HG03039 (cell line): Measurements from ENCODE around the gene MEI1.

Experiments
- ATAC-seq: cut with Tn5 transposase; IDR thresholded peaks from one replicate; pipeline ENCODE4 v1.9.1; 2021; ENCODE audit warnings: mild to moderate bottlenecking, moderate library complexity; ENCODE audit not compliant: unreplicated experiment

Gene MEI1

DNA sequence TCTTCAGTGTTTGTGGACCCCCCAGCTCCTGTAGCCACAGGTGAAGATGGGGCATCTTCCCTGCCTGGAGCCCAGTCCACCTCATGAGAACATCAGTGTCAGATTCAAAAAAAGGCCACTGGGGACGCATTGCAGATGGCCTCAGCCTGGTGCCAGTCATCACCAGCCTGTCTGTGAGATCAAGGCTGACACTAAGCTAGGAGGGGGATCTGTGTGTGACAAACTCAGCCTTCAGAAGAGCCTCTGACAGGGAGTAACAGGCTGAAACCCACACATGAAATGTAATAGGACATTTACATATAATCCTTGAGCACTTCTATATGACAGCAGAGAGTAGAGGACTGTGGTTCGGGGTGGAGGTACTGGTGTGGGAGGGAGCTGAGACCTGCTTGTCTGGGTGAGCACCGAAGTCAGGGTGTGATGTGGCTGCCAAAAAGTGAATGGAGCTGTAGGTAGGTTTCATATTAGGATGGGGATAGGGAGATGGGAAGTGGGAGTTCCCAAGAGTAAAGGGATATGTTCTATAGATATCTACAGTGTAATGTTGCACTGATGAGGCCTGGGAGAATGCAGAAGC is 80.7 kb downstream of the MEI1 start:
- ATAC-seq = no peak

DNA sequence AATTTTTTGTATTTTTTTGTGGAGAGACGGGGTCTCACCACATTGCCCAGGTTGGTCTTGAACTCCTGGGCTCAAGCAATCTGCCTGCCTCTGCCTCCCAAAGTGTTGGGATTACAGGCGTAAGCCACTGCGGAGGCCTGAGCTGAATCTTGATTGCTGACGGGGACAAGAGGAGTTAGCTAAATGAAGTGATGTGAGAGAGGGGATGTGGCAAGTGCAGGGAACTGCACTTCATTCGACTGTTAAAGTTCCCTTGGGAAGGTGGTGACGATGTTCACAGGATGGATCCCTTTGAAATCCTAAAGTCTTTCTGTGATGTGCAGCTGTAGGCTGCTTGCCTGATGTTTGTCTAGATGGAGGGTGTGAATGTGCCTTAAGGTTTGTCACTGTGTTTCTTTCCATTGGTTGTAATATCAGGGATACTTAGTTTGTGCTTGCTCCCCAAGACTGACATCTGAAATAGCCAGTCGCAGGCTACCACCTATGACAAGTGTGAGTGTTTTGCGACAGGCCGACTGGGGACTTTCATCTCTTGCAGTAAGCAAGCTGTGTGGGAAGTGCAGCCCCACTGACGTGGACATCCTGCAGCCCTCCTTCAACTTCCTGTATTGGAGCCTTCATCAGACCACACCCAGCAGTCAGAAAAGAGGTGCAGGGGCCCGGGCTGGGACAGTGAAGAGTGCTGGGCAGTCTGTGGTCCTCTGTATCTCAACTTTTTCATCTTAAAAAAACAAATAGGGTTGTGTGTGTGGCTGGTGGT is 81.6 kb downstream of the MEI1 start:
- ATAC-seq = peak; percentile 70

DNA sequence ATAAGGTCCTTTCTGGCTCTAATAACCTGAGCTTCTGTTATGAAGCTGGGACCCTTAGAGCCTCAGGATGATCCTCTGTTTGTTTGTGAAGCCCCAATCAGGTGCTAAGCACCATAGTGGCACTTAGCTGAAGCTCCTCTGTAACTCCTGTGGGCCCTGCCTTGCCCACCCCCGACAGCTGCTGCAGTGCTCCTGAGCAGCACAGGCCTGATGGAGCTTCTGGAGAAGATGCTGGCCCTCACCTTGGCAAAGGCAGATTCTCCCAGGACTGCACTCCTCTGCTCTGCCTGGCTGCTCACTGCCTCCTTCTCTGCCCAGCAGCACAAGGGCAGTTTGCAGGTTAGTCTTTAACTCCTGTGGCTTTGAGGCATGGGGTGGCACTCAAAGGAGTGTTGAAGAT is 82.2 kb downstream of the MEI1 start:
- no peak for ATAC-seq

DNA sequence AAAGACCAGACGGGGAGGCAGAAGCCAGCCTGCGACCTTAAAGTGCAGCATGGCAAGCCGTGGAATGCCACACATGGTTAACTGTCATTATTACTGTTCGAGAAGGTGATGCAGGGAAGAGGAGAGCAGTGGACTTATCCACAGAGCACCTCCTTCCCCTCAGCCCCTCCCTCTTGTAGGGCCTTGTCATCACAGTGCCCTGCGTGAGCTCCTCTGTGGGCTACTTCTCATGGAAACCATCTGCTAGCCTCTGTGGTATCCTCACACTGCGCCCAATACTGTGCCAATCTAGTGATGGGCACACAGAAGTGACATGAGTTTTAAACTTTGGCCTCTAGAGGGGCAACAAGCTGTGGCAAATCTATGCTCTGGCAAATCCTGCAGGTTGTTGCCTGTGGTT is 83.0 kb downstream of the MEI1 start:
- no peak for ATAC-seq

DNA sequence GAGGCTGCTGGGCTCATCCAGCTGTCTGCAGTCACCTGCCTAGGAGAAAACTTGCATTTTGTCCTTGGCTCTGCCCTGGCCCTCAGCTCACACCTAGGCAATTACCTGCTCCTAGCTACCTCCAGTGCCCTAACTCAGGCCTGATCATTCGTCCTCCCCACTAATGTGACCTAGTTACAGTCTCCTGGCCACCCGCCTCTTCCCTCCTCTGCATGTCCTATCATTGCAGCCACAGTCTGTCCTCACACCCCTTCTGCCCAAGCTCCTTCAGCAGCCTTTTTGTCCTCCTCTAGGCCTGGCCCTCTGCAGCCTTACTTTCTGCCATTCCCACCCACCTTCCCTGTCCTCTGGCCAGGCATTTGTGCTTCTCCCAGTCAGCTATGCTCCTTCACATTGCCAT is 83.4 kb downstream of the MEI1 start:
- no peak for ATAC-seq

DNA sequence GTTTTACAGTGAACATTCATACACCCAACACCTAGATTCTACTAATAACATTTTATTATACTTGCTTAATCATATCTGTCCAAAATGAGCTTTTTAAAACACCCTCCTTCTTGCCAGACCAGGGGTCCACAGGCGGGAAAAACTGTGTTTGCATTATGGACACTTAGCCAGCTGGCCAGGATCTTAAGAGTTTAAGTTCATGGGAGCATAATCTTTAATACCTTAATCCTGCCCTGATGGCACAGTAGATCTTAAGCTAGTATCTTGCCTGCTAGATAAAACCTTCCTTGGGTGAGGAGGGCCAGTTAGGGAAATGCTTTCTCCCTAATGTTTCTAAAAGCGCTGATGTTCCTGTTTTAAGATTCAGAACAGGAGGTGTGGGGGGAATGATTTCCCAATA is 88.0 kb downstream of the MEI1 start:
- ATAC-seq = no peak

DNA sequence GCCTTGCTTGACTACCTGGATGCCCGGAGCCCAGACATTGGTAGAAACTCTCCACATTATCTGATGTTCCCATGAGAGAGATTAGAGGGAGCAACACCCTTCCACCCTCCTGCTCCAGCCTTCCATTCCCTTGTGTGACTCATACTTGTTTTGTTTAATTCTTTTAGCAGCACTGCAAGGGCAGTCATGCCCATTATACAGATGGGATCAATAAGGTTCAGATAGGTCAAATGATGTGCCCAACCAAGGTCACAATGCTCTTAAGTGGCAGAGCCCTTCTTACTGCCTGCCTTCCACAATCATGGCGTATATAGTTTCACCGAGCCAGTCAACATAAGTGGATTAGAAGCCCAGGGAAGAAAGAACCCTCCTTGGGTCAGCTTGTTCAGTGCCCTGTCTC is 94.6 kb downstream of the MEI1 start:
- no peak for ATAC-seq

DNA sequence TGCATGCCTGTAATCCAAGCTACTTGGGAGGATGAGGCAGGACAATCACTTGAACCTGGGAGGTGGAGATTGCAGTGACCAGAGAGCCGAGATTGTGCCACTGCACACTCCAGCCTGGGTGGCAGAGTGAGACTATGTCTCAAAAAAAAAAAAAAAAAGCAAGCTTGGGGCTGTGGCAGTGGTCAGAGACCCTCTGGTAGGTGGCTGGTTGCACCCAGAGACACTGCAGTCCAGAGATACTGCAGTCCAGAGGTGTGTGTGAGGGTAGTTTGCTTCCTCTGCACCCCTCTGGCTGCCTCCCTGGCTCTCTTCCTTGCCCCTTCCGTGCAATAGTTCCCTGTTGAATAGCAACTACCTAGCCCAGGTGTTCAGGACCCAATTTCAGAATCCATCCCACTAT is 99.4 kb downstream of the MEI1 start:
- no peak for ATAC-seq

DNA sequence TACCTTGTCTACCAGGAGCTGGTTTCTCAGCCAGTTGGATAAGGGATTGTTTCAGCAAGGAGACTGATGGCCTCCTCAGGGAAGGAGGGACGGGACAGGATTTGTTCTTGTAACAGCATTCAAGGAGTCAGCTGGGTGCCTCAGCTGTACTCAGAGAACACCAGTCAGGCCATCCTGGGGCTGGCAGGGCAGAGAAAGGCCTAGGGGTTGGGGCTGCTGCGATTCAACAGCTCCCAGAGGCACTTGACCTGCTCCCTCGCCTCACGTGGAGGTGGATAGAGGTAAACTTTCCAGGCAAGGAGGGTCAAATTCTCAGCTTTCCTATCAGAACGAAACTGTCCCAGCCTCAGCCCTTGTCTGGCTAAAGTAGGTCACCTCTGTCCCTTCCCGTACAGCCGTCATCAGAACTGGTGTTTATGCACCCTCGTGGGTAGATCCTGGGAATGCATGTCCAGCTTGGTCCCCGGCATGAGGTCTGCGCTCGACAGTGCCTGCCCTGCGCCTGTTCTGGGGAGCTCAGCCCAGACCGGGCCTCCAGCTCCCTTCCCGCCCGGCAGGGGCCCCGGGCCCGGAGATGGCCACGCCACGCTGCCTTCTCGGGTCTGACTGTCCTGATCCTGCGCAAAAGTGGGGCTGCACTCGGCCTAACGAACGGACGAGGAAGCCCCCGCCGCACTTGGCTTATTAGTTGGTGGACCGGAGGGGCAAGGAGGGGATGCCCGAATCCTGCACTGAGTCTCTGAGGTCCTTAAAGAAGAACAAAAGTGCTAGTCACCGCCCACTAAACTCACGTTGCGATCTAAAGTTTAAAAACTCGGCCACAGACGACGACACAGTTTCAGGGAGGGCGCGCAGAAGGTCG is 100.4 kb downstream of the MEI1 start:
- peak; percentile 5 for ATAC-seq

DNA sequence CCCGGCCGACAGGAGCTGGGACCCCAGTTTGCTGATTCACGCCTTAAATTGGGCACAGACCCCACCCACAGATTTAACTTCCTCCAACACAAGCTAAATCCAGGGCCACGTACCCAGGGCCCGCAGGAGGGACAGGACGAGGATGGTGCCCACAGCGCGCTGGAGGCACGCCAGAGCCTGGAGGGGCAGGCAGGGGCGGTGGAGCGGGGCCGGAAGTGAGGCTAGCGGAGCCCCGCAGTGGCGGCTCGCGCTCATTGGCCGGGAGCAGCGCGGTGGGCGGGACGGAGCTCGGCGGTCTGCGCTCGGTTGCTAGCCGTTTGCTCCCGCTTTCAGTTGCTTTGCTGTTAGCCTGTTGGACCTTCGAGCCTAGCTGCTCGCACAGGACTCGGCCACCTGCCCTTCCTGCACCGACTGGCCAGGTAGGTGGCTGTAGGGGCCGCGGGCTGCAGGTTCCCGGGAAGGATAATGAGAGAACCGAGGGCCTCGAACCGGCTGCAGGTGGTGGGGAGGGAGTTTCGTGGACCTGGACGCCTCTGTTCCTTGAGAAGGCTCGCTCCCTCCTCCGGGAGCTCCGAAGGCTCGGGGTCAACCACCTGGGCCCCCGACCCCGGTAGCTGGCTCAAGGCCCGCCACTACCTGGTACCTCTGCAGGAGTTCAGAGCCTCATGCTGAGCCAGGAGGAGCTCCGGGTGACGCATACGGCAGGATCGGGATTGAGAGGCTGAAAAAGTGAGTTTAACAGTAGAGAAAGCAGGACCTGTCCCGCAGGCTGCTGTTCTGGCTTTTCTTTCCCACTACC is 101.2 kb downstream of the MEI1 start, which contains the start of gene CCDC134:
TSS of gene CCDC134 (plus strand) at position 332 of the 799 bp plus-strand sequence. CDS start 8,212 bp downstream, outside the sequence.
- peak; percentile 84 for ATAC-seq

DNA sequence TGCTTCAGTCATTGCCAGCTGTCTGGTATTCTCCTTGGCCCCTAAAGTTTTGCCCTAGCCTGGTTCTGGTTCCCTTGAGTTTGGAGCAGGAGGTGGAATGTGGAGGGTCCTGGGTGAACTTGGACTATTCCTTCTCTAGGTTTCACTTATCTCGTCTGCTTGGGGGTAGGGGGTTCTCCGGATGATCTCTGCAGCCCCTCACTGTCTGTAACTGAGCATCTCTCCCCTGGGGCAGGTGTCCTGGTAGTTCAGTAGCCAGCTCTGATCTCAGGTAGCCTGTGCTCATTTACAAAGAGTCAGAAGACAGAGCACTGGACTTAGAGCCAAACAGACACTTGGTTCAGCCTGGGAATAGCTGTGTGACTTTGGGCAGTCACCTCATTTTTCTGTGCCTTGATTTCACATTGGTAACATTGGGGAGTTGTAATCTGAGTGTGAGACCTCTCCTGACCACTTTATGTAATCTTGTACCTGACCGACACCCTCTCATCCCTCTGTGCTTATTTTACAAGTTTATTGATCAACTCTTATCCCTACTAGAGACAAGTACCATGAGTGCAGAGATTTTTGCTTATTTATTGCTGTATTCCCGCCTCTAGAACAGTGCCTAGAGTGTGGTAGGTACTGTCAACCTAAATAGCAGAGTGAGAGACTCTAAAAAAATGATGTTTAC is 102.0 kb downstream of the MEI1 start:
- ATAC-seq = no peak

DNA sequence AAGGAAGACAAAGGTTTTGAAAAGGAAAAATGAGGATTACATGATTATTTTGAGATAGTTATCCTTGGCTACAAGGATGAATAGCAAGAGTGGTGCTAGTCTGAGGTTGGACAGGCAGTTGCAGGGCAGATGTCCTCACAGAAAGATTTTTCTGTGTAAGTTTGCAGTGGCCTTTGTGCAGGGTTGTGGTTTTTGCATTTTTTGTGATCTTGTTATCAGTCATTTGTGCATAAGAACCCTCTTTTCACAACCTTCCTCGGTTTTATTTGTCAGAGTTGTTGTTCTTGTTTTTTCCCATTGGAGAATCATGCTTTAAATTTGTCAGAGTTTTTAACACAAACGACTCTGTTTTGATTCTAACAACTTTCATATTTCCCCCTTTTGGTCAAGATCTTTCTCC is 102.6 kb downstream of the MEI1 start:
- ATAC-seq = no peak

DNA sequence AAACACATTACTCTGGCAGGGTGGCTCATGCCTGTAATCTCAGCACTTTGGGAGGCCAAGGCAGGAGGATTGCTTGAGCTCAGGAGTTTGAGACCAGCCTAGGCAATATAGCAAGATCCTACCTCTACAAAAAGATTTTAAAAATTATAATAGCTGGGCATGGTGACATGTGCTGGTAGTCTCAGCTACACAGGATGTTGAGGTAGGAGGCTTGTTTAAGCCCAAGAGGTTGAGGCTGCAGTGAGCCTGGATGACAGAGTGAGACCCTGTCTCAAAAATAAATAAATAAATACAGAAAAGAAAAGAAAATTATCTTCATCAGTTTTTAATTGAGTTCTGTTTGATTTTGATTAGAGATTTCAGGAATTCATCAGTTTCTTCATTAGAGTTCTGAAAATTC is 106.3 kb downstream of the MEI1 start:
- no peak for ATAC-seq

DNA sequence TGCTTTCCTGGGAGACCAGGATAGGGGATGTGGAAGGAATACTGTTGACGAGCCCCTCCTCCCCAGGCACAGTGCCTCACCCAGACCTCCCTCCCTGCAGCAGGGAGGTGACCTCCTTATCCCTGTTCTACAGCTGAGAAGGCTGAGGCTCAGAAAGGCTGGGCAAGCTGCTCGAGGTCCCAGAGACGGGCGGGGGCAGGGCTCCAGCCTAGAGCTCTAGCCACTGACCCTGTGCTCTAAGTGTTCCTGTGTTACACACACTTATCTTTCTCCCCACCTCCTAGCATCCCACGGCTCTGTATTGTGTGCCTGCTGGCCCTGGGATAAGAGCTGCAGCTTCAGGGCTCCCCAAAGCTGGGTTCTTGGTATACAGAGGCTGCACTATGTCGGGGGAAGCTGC is 109.1 kb downstream of the MEI1 start:
- no peak for ATAC-seq

DNA sequence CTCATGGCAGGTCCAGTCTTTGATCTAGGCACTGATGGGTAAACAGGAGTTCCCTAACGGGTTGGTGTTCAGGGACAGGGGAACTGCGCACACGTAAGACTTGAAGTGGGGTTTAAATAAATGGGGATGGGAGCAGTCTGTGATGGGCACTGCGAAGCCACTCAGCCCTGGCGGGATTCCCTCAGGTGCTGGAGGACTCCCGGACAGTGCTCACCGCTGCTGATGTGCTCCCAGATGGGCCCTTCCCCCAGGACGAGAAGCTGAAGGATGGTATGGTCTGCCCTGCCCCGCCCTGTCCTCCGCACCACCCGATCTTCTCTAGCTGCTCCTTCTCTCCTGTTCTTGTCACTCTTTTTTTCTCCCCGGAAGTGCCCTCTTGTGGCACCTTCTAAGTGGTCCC is 110.7 kb downstream of the MEI1 start:
- ATAC-seq = no peak

DNA sequence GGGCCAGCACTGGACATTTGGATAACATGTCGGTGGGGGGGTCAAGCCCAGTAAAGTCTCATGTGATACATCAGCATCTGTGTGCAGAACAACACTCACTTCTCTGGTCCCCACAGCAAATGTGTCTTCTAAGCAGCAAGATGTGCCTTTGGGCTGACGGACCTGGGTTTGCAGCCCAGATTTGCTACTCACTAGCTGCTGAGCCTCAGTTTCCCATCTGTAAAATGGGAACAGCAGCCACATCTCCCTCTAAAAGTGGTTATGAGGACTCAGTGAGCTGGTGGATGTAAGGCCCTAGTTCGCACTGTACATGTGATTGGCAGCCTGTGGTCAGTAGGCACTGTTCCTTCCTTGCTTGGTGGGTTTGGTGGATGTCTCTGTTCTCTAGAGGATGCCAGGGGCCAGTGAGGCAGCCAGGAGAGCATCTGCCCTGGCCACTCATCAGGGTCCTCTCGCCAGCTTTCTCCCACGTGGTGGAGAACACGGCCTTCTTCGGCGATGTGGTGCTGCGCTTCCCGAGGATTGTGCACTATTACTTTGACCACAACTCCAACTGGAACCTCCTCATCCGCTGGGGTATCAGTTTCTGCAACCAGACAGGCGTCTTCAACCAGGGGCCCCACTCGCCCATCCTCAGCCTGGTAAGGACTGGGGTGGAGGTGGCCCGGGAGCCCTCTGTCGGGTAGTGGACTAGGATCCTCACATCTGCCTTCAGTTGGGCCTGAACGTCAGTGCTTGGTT is 113.7 kb downstream of the MEI1 start:
- no peak for ATAC-seq

DNA sequence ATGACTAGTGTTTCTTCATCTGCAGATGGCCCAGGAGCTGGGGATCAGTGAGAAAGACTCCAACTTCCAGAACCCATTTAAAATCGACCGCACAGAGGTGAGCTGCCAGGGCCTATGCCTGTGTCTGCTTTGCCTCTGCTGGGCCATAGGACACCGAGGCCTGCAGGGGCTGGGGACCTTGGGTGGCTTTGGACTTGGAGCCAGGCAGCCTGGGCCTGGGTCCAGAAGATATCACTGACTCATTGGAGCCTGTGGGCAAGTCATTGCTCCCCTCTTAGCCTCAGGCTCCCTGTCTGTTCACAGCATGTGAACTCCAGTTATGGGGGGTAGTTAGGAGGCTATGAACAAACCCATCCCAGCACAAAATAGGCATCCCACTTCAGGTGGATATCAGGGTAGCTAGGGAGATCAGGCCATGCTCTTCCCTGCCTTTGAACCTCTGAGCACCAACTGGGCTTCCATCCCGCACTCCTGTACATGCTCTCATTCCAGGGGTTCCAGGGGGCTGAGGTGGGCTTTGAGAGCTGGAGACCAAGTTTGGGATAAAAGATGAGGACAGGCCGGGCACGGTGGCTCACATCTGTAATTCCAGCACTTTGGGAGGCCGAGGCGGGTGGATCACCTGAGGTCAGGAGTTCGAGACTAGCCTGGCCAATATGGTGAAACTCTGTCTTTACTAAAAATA is 114.6 kb downstream of the MEI1 start:
- ATAC-seq = no peak

DNA sequence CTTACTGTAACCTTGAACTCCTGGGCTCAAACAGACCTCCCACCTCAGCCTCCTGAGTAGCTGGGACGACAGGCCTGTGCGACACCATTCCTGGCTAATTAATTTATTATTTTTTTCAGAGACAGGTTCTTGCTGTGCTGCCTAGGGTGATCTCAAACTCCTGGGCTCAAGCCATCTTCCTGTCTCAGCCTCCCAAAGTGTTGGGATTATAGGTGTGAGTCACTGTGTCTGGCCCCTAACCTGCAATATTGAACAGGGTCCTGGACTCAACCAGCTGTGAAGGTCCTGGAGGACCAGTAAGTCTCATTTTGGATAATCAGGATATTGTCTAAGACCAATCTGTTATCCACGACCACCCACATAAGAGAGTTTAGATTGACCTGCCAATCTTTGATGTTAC is 116.4 kb downstream of the MEI1 start:
- ATAC-seq = no peak

DNA sequence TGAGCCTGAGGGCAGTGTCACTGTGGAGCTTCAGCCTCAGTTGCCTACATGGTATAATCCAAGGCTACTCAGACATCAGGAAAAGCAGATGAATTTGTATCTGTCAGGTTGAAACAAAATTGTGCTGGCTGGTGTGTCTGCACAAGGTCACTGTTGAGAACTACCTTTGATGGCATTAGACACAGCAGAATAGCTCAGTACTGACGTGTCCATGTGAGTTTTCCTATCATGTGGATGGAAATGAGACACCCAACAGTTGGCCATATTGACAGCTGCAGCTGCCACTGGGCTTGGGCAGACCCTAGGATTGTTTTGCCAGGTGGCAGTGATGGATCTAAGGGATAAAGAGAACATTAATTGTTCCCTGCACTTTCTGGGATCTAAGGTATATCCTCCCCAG is 116.9 kb downstream of the MEI1 start:
- ATAC-seq = no peak
